GM12873 (cell line): ENCODE data around the gene FRMD4B.

Source experiments
- TF ChIP-seq, protein P1 (sequence below): IDR thresholded peaks from 2 replicates; pipeline ENCODE4 v1.5.1; 2012; ENCODE audit warnings: low read depth, mild to moderate bottlenecking, moderate library complexity, low read length, control low read depth; ENCODE audit not compliant: insufficient read depth; ENCODE audit errors: missing control alignments

FRMD4B gene

DNA sequence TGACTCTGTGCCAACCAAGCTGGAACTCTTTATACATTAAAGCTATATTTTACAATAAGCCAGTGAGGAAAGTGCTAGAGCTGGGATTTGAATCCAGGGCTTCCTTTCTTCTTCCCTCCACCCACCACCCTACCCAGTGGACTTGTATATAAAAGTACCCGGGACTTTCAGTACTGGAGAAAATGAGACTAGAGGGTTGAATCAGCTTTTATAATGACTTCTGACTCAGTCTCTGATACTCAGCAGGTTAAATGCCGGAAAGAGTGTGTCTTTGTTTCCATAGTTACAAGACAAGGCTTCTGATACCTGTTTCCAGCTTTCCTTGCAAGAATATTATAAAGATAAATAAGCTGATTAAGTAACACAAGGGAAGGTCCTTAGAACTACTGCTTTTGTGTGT is 80.9 kb downstream of the FRMD4B start:
- TF ChIP-seq, protein P1, sequence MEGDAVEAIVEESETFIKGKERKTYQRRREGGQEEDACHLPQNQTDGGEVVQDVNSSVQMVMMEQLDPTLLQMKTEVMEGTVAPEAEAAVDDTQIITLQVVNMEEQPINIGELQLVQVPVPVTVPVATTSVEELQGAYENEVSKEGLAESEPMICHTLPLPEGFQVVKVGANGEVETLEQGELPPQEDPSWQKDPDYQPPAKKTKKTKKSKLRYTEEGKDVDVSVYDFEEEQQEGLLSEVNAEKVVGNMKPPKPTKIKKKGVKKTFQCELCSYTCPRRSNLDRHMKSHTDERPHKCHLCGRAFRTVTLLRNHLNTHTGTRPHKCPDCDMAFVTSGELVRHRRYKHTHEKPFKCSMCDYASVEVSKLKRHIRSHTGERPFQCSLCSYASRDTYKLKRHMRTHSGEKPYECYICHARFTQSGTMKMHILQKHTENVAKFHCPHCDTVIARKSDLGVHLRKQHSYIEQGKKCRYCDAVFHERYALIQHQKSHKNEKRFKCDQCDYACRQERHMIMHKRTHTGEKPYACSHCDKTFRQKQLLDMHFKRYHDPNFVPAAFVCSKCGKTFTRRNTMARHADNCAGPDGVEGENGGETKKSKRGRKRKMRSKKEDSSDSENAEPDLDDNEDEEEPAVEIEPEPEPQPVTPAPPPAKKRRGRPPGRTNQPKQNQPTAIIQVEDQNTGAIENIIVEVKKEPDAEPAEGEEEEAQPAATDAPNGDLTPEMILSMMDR, result no peak

DNA sequence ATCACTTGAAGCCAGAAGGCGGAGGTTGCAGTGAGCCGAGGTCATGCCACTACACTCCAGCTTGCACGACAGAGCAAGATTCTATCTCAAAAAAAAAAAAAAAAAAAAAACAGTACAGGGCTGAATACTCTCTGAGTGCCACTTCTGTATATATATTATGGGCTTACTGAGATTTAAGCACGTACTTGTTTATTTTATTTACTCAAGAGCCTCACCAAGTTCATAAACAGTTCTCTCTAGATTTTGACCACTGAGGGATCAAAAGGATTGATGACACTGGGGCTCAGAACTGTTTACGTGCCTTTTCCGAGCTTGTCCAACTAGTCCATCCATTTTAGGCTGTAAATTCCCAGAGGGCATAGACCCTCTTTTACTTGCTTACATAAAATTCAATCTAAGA is 81.5 kb downstream of the FRMD4B start:
- TF ChIP-seq, protein P1, result no peak

DNA sequence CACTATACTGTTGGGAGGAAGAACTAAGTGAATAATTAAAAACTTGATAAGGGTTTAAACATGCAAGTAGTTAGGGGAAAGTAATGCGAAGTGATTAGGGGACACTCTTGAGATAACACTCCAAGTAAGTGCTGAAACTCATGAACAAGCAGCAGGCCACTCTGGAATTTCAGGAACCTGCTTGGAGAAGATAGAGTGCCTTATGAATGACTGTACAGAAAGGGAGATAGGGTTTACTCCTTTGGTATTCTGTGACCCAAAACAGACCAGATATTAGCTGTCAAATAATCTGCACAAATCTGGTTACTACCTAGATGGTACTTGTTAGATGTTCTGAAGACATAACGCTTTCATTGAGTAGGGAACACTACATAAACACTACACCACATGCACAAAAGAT is 85.6 kb downstream of the FRMD4B start:
- TF ChIP-seq, protein P1, result no peak

DNA sequence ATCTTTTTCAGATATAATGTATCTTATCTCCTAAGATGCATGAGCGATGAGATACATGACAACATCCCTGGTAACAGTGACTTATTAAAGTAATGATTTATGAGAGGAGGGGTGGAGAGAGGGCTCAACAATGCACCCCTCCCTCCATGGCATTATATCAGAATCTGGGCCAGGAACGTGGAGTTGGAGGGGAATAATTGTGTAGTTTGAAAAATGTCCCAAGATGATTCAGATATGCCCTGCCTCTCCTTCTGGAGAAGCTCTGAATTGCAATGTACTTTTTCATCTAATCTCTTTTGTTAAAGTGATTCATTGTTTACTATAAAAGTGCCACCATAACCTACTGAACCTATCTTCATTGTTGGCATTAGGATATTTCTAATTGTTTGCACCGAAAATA is 86.5 kb downstream of the FRMD4B start:
- TF ChIP-seq, protein P1, result no peak

DNA sequence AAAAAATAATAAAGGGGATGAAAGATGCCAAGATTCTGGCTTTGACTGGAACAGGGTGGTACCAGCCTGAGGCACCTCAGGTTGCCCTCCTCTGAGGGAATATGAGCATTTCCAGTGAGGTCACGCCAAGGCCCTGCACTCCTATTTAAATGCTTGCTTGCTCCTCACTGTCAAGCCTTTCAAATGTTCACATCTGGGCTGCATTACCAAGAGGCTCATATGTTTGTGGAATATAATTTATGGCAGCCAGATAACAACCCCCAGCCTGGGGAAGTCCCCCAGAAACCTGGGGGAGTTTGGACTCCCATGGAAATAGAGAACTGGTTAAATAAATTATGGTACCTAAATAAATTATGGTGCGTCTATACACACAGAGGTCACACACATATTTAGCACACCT is 88.4 kb downstream of the FRMD4B start:
- TF ChIP-seq, protein P1, result no peak

DNA sequence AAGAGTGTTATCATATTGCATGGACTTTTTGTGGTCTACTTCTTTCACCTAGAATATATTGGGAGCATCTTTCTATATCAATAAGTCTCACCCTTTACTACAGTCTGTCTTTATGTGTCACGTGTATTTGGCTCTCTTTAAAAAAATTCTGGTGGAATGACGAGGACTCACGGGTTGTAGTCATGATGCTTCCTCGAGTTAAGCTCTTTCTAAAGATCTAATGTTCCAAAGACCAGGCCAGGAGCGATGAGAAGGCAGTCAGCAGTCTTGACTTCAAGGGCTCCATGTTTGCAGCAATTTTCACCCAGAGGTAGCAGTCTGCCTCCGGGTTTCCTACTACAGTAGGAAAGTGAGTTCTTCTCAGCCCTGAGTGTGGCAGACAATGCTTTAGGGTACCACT is 88.9 kb downstream of the FRMD4B start:
- TF ChIP-seq, protein P1, result no peak

DNA sequence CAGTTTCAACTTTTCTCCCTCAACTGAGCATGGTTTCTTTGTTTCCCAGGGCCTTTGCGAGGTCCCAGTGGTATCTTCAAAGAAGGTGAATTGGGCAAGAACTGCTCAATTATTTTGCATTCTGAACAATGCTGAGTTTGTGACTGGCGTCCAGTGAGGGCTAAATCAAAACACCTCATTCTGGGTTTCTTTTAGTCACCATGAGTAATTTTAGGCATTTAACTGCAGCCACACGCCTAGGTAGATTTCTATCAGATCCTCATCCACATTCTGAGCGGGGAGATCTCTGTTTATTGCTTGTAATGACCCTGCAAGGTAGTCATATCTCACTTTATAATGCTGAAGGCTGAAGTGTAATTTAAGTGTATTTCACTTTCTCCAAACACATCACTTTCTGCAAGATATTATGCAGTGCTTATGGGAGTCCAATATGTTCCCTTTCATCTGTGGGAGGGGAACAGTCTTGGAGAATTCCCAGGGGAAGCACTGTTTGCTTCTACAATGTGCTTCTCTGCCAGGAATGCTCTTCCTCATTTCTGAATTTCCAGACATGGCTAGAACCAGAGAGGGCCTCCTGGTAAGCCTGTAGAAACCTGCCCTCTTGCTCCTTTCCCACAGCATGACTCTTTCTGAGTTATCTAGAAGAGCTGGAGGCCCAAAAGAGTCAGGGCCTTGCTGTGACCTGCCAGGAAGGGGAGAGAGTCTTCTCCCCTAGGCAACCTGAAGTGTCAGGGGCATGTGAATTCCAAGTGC is 91.7 kb downstream of the FRMD4B start:
- TF ChIP-seq, protein P1, result no peak
